Umbilical cord (tissue), 2 donors: Measurements from ENCODE around the gene RGS13. TPM values are rescaled to one million over a fixed set of nuclear protein-coding genes. Genes with fewer than 3 reads are reported as not detected.

Source experiments
- DNase-seq: peaks from one replicate; pipeline ENCODE4 v3.0.0-alpha.2; 2015; ENCODE audit warnings: low spot score
- total RNA-seq: library from RNA; depleted of rRNA; stranded (reverse); fragments of >200 nt; gene quantifications from one replicate; pipeline ENCODE4 v1.2.3, GENCODE V29; 2014; ENCODE audit warnings: low replicate concordance; ENCODE audit not compliant: insufficient read depth

Gene RGS13
- total RNA-seq, 1 donor from 2014 or later: 5.5 TPM

DNA sequence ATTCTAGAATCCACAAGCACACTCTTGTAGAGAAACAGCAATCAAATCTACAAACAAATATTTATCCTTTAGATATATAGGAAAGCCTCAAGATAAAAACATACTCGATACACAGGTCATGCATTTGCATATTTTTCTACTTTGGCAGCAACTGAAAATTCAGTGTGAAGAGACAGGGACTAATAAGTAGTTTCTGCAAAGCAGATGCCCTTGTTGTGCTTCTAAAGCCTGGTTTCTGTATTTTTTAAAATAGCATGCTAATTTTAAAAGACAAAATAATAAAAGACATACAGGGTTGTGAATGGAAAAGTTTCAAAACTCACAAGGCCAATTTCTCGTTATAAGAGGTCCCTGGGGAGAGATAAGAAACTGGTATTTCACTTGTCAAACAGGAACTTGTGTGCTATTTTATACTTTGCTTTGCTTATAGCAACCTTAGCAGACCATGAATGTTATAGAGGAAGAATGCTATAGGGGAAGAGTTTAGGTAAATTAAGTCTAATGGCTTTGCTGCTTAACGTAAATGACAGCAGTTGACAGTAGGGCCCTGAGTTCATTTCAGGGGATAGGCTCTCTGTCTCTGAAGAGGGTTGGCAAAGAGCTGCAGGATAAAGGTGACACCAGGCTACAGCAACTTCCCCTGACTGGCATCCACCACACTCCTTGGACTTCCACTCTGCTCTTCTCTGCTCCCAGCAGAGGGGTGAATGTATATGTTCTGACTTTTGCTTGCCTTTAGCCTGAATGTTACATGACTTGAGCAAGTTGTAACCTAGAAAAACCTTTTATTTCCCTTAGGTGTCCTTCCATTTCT, 9.4 kb upstream of the RGS13 start:
- peak; percentile 36 for DNase-seq

DNA sequence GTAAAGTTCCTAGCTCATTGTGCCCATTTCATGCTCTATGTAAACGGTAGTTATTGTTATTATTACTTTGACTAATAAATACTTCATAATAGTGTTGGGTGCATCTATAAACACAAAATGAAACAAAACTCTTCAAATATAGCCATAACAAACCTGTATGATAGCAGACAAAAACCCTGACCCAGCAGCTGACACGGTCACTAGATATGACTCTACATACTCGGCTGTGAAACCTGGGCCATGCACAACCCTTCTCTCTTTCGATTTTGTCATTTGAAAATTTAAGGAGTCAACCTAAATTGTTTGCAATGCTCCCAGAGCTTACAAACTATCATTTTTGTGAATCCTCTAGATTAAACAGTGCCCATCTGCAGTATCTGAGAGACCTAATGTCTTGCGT, 8.0 kb upstream of the RGS13 start:
- DNase-seq: no peak

DNA sequence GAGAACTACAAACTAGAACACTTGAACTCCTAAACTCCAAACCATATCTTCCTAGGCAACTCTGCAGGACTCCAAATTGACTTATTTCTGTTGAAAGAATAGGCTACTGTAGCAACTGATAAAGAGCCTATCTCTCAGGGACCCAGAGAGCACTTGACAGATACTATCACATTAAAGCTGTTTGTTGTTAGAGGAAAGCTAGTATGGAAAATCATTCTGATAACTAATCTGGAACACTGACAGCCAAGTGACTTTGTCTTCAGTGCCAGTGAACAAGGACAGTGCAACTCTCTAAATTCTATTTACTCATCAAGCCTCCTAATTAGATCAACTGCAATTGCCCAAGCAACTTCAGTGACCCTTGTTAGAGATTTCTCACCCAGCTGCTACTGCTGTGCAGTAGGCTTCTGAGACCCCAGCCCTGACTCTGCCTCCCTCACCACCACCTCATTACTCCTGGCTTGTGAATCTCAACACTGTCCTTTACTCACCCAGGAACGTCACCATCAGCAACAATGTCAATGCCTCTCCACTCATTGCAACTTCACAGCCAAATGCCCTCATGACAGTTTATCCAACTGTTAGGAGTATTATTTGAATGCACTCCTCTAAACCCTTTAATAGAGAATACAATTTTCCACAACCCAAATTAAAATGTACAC, 7.4 kb upstream of the RGS13 start:
- DNase-seq: no peak

DNA sequence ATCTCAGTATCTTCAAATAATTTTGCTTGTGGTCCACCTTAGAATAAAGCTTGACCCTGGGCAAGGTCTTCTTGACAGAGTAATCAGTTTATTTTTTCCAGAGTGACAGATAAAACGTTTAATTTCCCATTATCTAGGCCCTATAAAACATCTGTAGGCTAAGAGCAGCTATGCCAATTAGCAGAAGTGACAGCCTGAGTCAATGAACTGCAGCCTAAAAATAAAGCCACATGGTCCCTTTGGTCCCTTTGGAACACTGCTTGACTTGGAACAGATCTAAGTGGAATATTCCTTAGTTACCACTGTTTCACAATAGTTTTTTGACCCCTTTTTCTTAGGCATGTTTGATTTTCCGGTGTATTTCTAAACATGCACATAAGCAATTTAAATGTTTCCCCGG, 6.3 kb upstream of the RGS13 start:
- no peak for DNase-seq

DNA sequence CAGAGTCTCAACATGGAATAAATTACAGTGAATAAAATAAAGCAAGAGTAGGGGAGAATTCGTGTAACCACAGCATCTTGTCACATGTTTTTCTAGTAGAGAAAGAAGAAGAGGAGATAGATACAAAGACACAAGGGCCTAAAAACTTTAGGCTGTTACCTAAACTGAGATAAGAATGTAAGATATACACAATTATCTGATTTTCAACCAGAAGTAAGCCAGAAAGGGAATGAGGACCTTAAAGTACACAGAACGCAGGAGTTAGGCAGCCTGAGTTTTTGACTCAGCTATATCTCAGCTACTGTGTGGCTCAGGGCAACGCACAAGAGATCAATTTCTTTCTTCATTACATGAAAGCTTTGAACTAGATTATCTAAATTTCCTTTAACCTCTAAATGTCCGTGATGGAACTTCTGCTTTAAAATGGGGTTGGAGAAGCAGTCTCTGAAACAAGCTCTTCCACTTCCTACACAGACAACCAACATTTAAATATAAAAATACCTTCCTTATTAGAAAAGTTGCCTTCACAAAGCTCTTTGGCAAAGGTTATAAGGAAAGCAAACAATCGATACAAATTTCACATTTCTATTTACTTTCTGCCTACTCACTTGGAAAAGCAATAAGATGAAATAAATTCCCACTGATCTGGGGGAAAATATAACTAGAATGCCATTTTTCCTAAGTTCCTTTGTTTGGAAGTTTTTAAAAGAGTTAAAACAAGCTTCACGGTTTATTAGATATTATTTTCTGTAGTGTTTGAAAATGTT, 5.2 kb upstream of the RGS13 start:
- DNase-seq: no peak

DNA sequence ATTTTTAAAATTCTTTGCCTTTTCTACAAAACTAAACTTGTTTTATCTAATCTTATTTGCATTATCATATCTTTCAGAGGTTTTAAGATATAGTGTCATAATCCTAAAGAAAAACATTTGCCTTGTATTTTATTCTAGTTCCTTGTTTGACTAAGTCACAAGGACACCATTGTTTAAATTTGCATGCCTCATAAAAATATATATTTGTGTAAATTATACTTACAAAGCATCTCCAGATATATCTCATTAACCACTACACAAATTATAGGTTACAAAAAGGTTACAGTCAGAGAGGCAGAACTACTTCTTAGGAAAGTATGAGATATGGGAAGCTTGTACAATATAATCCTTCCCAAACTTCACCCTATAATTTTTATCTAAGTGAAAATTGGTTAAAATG, 4.2 kb upstream of the RGS13 start:
- DNase-seq: peak; percentile 71

DNA sequence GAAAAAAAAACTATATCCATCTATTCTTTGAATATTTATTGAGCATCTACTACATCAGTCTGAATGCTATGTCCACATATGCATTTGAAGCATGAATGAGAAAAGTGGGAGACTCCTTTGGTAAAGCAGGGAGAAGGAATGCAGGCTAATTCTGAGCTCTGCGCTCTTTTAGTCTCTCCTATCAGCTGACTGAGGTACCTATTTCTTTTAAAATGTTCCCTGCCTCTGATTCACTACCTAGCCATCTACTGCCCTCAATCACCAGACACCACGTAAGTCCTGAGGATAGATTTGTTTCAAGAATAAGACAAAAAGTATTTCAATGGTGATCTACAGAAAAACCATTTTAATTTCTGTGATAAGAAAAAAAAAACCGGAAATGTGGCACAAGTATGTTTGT, 3.8 kb upstream of the RGS13 start:
- peak; percentile 90 for DNase-seq

DNA sequence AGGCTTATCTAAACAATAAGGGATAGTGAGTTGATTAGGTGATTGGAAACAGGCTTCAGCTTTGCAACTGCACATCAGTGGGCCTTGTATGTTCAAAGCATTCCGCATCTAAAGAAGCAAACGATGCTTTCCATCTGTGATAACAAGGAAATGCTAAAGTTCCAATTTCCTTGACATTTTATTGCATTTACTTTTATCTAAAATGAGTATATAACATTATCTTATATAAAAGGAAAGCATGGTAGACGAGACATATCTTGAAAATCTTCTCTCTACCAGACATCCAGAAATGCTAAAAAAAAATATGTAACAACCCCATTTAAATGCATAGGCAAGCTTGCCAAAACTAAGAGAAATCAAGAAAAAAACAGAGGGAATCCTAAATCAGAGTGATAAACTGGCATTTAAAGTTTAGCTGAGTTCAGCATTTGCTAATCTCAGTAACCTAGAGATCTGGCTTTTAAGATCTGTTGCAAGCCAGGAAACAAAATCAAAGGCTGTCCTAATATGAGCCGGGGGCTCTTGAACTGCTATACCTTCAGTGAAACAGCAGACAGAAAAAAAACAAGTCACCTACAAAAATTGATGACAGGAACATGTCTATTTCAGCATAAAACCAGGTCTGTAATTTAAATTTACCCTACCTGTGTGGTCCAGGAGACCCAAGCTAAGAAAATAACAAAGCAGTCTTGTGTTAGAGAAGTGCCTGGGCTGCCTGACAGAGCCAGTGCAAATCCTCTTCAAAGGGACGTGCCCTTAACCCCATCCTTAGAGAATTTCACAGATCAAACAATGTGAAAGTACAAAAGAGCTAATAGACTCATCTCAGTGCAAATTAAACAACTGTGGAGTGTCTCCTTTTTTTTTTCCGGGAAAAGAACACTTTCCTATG, 3.1 kb upstream of the RGS13 start:
- DNase-seq: peak; percentile 93

DNA sequence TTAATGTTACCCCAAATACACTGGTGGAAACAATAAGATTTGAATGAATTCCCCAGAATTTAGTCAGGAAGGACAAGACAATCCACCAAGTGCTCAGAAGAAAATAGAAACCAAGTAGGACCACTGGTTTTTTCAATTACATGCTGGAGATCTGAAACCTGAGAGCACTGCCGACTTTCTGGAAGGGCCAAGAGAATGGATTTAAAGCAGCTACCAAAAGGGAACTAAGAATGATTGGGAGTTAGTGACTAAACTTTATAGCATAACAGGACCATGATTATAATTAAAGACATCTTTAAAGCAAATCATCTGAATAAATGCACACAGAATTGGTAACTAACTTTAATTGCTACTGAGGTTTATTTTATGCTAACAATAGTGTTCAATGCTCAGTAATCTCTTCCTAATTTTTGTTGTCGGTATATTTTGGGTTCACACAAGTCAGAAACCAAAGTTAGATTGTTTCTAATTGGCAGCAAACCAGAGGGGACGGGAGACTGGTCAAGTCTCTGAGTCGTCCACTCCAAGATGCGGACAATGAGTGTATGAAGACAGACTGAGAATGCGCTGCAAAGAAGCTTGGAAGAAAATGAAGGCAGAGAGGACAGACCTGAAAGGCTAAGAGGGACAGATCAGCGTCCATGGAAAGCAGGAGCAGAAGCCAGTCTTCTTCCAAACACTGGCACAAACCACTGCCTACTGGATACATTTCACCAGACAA, 2.3 kb upstream of the RGS13 start:
- DNase-seq: peak; percentile 44

DNA sequence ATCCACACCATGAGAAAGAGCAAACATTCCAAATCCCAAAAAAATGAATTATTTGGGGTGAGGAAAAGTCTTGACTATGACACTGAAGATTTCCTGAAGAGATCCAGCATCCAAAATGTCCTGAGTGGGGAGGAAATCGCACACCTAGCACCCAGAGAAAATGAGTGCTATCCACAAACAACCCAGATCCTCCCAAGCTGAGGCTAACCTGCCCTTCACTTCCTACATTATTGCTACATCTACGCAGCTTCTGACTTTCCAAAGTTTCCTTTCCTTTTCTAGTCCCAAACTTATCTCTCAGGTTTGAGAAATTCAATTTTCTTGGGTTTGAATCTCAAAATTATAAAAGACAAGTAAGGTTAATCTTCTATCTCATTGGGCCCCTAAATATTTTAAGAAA, 906 bp upstream of the RGS13 start:
- no peak for DNase-seq

DNA sequence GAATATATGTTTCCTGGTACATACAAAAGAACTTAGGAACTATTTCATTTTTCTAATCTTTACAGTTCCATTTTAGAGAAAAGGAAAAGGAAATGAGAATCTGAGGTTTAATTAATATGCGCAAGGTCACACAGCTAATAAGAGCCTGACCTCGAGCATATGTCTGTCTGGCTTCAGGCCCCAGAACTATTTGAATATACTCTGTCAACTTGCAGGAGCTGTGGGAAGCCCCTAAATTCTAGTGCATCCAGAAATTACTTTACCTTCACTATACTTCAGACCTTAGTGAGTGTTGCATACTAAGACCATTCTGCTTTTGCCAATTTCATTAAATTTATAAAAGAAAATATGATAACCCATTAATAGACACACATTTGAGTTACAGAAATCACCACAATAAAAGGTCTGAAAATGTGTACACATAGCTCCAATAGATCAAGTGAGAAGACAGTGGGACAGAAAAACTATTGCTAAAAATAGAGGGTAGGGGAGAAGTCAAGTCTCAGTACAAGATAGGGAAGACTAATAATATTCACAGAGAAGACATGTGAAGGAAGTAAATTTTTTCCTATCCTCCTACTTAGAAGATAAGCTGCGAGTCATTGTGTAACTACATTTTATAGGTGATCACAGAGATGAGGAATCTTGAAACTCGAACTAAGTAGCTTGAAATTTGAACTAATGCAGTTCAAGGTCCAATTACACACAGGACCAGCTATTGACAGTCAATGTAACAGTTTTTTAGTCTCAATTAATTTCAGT, 3.8 kb downstream of the RGS13 start:
- peak; percentile 72 for DNase-seq

DNA sequence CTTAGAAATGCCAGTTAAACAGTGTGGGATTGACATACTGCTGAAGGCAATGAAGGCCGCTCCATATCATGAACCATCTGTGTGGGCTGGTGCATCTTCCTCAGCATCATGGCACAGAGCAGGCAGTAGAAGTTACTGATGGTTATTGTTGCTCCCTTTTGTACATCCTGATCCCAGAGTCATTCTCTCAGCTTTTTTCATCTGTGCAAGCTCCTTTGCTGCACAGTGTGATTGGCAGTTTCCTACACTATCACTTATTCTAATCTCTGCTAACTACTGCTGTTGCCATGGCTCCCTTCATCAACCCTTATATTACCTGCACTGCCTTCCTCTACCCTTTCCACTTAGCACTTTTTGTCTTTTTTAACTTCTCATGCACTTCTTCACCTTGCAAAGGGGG, 16.2 kb downstream of the RGS13 start:
- no peak for DNase-seq

DNA sequence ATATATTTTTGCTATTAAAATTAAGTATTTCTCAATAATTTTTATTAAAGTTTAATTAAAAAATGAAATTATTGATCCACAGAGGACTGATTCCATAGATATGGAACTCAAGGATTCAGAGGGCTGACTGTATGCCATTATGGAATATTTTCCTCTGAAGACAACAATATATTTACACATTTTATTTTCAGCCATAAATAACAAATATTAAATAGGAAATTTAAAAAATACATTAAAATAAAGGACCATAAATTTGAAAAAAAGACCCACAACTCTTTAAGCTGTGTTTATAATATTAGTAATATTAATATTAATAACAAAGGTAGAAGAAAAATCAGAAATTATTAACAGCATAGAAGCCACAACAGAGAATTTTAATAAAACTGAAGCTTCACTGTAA, 18.2 kb downstream of the RGS13 start:
- DNase-seq: no peak

DNA sequence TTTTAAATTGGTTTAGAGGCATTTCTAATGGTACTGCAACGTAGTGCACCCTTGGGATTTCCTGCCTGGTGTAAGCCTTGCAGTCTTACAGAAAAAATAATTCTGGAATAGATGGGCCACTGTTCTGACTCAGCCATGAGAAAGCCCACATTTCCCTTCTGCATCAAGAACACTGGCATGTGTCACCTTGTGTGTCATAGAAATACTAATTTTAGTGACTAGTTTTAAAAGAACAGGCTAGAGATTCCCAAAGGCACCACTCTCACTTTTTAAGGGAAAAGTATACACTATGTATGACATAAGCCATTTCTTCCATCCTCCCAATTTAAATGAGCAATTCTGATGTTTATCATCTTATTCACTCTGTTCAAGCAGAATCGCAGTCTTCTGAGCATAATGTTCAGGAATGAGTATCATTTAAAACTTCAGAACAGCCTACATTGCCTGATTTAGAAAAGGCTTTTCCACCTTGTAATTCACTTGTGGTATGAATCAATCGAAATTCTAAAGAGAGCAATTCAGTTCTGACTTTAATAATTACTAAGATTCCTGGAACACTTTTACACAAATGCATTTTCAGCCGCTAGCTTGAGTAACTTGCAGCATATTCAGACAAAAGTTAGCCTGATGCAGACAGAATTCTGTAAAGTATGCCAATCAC, 18.8 kb downstream of the RGS13 start:
- DNase-seq: no peak

DNA sequence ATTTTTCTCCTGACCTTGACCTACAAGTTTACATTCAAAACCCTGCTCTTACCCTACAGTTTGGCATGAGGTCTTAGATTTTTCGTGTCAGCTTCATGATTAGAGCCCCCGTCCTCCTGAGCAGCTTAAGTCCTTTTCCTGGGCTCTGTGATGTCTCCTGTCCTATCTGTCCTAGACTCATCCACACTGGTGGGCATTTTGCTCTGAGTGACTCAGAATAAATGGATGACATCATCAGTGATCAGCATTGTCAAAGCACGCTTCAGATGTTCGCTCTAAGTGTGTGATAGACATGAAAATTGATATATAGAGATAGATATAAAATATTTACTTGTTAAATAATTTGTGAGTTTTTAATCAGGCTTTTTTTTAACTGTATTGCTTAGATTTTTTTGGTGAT, 21.8 kb downstream of the RGS13 start:
- DNase-seq: no peak

DNA sequence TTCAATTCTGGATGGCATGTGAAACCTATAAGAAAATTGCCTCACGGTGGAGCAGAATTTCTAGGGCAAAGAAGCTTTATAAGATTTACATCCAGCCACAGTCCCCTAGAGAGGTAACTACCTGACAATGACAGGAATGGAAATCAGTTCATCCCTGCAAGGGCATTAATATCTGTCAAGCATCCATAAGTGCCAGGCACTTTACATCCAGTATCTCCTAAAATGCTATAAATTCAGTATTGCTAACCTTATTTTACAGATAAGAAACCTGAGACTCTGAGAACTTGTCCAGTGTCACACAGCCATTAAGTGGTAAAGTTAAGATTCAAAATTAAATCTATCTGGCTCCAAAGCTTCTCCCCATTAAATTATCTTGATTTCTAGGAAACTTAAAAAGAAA, 22.3 kb downstream of the RGS13 start:
- DNase-seq: no peak

DNA sequence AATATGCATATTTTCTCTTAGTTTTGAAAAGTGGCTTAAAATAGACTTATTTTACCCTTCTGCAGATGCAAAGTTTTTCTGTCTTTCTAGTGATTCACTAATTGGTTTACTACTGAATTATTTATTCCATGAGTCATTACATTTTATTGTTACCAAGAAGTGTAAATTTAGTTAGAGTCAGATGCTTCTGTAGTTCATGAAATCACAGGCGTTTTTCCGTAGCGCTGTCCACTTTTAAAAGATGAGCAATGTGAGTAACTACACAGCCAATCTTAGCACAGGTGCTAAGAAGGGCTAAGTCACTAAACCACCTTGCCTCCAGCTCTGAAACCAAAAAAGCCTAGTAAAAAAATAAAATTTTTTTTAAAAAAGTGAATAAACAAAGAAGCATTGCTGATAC, 24.7 kb downstream of the RGS13 start:
- DNase-seq: no peak

DNA sequence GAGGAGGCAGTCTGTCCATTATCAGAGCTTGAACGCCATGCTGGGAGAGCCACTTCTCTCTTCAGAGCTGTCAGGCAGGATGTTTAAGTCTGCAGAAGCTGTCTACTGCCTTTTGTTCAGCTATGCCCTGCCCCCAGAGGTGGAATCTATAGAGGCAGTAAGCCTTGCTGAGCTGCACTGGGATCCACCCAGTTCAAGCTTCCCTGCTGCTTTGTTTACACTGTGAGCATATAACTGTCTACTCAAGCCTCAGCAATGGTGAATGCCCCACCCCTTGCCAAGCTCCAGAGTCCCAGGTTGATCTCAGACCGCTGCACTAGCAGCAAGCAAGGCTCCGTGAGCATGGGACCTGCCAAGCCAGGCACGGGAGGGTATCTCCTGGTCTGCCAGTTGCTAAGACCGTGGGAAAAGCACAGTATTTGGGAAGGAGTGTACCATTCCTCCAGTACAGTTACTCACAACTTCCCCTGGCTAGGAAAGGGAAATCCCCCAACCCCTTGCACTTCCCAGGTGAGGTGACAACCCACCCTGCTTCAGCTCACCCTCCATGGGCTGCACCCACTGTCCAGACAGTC, 32.5 kb downstream of the RGS13 start:
- no peak for DNase-seq

DNA sequence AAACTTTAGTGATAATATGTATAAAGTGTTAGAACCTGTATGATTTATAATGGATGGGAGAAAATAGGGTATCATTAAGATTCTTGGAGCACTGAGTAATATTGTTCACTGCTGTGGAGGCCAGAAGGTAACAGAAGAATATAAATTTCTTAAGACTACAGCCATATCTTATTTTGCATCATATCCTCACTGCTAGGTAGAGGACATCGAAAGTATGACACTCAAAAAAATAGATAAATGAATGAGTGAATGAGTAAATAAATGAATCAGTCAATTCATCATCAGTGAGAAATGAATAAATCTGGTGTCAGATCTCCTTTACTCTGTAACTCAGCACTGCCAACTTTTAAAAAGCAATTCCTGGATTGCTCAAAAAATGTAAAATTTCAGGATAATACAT, 33.2 kb downstream of the RGS13 start:
- DNase-seq: no peak
